Hematopoietic multipotent progenitor cell treated with erythropoietin and hydrocortisone succinate and interleukin-3 and kit ligand, for 4 days (in vitro differentiated cells): ENCODE data around the gene ITPRIP.

ENCODE experiments used
- DNase-seq: peaks from one replicate; pipeline ENCODE4 v3.0.0-alpha.2; 2015

ITPRIP gene

GRCh38 chr10:104340111-104340526 is 1.9 kb upstream of the ITPRIP start:
- DNase-seq, result peak; percentile 68

DNA sequence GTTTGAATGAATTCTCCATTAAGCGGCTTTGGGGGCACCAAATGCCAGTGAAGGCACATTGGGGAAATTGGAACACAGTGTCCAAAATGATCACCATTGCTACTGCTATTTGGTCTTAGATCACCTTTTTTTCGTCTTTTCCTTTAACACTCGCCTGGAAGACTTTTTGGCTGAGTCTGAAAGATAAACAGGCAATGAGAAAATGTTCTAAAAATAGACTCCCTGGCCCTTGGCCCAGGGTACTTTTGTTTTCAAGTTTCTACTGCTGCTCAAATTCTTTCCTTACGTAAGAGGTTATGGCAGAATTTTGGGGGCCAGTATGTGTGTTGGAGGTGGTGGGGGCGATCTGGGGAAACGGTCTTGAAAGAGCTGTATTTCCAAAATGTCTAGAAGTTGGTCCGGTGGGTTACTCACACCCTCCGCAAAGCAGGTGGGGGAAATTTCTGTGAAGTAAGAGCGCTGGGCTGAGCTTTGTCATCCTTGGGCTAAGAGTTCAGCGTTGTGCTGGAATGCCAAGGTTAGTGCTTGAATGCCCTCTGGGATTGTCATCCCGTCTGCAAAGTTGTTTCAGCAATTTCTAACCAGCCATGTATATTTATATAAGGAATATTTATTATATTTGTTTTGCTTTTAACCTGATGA is 1.3 kb upstream of the ITPRIP start:
- DNase-seq, result no peak

- peak; percentile 82 for DNase-seq
Observed at GRCh38 chr10:104337521-104337984, 712 bp downstream of the ITPRIP start.

DNA sequence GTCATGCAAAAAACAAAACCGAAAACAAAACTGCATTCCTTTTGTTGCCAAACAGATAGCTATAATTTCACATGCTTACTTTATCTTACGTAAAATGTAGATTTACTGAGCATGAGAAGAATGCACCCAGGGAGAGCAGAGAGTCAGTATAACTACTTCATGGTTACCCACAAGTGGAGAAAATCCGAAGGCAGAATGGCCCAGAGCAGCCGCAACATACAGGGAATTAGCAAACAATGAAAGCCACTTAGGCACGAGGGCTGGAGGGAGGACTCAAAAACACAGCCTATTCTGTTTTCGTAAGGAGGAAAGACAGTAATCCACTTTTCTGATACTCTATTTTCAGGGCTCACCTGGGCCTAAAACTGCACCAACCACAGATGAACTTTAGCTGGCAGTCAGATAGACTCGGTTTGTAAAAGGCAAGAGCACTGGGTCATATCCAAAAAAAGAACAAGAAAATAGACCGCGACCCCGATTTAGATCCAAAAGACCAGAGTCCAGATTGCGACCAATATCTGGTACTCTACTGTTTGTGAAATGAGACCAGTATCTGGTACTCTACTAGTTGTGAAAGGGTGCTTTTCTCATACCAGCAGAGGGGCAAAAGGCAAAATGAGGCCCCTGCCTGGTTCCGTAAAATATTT is 1.3 kb downstream of the ITPRIP start:
- DNase-seq, result no peak

- no peak for DNase-seq
Observed at GRCh38 chr10:104334965-104335650, 3.2 kb downstream of the ITPRIP start.

DNA sequence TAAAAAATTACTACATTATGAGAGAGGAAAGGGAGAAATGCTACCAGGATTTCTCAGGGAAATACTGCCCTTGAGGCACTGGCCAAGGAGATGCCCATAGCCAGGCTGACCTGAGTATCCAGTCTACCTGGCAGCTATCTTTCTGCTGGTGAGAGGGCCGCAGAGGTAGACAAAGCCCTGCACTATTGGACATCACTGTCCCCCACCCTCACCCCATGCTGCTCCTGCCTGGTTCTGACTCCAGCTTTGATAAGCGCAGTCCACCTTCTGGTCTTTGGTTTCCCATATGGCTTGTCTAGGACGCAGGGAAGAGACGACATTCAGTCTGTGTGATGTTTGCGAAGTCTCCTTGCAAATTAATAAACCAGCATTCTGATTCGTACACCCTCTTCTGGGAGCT is 3.7 kb downstream of the ITPRIP start:
- no peak for DNase-seq

DNA sequence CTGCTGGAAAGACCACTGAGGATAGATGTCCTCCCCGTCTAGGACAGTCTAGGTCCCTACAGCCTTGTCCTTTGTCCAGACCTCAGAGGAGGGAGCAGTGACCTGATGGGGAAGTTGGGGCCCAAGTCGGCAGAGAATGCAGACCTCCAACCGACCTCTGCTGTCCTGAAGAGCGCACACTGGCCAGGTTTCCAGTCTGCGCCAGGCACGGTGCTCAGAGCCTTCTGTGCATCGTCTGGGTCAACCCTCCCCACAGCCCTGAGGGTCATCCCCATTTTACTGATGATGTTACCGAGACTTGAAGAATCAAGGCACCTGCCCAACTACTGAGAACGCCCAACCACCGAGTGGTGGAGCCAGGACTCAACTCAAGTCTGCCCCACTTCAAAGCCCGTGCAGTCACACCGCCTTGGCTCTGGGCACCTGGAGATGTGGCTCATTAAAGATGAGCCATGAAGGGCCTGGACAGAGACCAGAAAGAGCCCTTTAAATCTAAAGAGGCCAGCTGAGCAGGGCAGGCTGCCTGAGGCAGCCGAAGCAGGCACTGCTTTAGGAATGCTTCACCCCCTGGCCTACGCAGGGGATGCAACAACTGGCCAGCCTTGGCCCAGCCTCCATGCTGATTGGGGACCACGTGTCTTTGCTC is 4.4 kb downstream of the ITPRIP start:
- DNase-seq, result no peak

DNA sequence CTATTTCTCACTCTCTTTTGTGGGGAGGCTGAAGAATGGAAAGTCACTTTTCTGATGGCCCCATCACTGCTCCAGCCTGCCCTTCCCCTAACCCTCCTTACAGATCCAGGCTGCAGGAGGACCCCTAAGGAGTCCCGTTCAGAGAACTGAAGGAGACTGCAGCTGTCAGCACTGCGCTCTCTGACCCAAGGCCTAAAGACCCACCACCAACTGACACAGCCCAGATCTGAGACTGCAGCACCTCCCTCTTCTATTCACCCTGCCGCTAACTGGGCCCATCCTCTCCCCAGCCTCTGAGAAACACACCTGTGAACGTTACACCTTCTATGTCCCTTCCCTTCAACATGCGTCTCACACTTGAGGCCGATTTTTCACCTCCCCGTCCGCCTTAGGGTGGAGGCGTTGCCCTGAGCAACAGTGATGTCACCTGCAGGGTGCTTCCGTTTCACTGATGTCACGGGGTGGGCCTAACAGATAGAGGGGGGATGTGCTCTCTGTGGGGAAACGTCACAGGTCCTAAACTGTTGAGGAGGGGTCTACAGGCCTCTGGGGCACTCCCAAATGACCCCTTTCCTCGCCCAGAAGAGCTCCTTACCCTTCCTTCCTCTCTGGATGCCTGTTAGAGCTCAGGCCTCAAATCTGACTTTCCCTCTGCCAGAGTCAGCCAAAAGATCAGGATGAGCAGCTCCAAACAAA is 5.1 kb downstream of the ITPRIP start:
- DNase-seq, result no peak

GRCh38 chr10:104332243-104333031 is 5.8 kb downstream of the ITPRIP start:
- no peak for DNase-seq

DNA sequence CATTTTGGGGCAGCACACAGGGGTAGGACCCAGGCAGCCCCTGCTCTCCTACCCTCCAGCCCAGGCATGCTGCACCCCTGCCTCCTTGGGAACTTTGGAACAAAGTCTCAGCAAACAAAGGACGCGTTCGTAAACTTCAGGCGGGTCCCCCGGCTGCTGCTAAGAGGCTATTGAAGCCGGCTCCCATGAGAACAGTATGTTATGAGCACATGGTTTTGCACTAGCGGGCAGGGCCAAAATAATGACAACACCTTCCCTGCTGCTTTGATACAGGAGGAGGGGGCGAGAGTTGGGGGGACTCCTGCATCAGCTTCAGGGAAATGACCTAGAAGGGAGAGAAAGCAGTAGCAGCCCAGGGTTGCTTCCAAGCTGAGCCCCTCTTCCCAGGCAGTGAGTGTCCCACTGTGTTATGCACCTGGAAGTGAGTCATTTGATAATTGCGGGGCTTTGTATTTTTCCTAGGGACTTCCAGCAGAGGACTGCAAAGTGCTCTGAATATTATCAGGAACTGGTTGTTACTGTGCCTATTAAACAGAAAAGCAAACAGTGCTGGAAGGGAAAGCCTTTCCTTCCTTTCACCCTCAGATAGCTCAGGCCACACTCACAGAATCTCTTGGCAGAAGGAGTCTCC is 6.9 kb downstream of the ITPRIP start:
- no peak for DNase-seq

GRCh38 chr10:104330168-104331110 is 7.8 kb downstream of the ITPRIP start:
- DNase-seq, result no peak

GRCh38 chr10:104329735-104330134 is 8.5 kb downstream of the ITPRIP start:
- no peak for DNase-seq

DNA sequence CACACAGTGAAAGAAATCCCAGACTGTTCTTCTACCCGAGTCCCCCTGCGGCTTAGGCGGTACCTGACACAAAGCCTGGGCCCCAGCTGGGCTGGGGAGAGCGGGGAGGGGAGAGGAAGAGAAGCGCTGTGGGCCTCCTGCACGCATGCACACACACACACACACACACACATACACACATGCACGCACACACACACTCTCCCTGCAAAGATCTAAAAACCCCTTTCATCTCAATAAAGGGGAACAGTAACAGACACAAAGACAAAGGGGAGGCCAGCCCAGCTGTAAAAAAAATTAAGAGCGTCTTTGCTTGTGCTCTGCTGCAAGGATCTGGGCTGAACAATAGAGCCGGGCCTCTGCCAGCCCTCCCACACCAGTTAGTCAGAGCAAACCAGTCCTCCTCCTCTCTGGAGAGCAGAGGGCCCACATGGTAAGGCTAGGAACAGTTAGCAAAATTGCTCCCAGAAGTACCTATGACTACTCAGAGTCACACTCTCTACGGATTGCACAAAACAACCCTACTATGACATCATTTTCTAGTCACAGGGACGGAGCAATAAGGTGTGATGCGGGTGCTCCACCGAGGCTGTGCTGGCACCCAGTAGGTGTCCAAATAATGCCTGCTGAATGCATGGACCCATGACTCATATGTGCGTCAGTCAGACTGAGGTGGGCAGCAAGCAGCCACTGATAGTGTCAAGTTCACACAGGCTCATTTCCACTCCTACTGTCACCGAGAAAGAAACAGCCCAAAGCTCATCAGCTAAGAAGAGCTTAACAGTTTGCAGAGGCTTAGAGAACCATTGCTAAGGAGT is 9.2 kb downstream of the ITPRIP start:
- peak; percentile 76 for DNase-seq

DNA sequence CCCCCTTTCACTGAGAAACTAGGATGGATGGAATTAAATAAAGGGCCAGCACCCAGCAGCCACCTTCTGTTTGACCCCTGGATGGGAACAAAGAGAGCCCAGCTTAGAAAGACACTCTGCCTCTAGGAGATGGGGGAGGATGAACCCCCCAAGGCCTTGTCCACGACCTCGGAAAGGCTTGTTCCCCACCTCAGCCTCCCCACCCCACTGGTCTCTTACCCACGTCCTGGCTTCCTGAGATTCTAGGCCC is 9.7 kb downstream of the ITPRIP start:
- no peak for DNase-seq

DNA sequence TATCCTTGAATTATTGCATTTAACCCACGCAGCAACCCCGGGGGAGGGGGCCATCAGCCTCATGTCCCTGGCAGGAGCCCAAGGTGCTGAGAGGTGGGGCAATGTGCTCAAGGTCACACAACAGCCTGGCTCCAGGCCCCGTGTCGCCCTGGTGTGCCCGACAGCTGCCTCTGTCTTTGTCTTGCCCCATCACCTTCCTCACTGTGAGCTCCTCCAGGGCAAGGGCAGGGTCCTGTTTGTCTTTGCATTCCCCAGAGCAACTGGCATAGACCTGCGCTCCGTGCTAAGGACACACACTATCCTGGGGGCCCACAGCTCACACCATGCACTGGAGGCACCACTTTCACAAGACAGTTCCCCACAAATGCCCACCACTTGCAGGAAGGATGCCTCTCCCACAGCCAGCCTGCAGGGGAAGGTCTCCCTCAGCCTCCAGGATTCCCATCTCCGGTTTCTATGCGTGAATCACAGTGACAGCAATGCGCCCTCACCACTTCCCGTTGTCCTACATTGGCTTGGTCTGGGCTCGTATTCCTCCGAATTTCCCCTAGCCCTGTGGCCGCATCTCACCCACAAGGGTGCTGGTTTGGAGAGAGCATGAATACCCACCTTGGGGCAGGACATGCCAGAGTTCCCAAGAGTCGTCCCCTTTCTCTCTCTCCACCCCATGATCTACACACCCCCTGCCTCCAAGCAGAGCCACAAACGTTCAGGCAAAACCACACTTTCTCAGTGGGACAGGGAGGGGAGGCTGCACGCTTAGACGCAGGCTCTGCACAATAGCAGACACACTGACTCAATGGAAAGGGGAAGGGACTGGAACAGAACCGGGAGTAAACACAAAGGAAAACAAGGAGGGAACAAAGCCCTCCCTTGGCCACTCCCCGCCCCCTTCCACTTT is 10.3 kb downstream of the ITPRIP start:
- DNase-seq, result peak; percentile 57

- no peak for DNase-seq
Observed at GRCh38 chr10:104326991-104327610, 11.2 kb downstream of the ITPRIP start.

DNA sequence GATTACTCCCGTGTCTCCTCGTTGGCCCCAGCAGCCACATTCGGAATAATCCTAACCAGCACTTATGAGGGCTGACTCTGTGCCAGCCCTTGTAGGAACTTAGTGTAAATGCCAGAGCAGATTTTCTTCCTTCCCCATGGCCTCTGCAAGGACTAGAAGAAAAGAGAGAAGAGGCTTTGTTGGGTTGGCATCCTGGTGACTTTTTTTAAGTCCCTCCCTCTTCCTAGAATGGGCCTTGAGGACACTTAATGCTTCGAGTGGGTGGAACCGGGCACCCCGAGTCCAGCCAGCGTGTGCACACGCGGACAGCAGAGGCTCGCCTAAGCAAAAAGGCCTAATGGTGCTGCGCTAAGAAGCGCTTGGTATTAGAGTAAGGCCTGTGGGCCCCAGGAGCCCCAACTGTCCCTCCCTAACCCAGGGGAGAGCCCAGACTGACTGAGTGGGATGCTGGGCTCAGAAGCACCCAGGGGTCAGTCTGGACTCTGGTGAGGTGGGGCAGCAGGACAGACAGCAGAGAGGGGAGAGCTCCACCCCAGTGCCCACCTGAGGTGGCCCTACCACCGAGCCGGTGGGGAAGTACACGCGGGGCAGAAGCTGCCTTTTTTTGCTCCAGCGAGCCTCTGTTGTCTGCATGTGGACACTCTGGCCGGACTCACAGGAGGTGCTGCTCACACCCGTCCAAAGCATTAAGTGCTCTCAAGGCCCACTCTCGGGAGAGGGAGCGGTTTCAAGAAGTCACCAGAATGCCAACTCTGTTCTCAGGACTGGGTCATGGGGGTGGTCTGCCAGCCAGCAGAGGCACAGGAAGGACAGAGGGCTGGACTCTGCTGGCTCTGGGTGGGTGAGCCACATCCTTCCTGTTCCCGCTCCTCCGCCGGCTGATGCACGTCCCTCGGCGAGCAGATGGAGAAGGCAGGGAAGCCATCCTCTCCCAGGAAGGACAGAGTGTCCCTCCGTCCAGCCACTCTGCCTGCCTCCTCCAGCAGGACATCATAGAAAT is 12.5 kb downstream of the ITPRIP start:
- peak; percentile 55 for DNase-seq
